Loucy (cell line): ENCODE measurements around the gene TIAM2.

ENCODE experiments used
- H2AFZ ChIP-seq: fragments of 200-600 bp; sonication (generic); 2 replicates; pipeline ENCODE4 v1.6.0; 2016; ENCODE audit warnings: antibody characterized with exemption, mild to moderate bottlenecking, low read length, moderate library complexity
- H3F3A ChIP-seq: fragments of 200-600 bp; 2 replicates; pipeline ENCODE4 v1.6.0; 2016; ENCODE audit warnings: antibody characterized with exemption, low read depth, mild to moderate bottlenecking
- H3K27me3 ChIP-seq: fragments of 200-600 bp; sonication (generic); 2 replicates; pipeline ENCODE4 v1.6.1; 2014; ENCODE audit warnings: low read length, mild to moderate bottlenecking; ENCODE audit not compliant: insufficient read depth, poor library complexity, severe bottlenecking
- H3K36me3 ChIP-seq: fragments of 200-600 bp; sonication (generic); 2 replicates; pipeline ENCODE4 v1.6.1; 2016; ENCODE audit warnings: low read length; ENCODE audit not compliant: insufficient read depth
- H3K4me1 ChIP-seq: fragments of 200-600 bp; sonication (generic); 2 replicates; pipeline ENCODE4 v1.5.1; 2014; ENCODE audit warnings: low read length, mild to moderate bottlenecking; ENCODE audit not compliant: insufficient read depth, poor library complexity, severe bottlenecking
- H3K4me2 ChIP-seq: fragments of 200-600 bp; sonication (generic); 2 replicates; pipeline ENCODE4 v1.6.0; 2014; ENCODE audit warnings: antibody characterized with exemption, low read length, low read depth, mild to moderate bottlenecking; ENCODE audit not compliant: poor library complexity, severe bottlenecking
- H3K4me3 ChIP-seq: fragments of 200-600 bp; sonication (generic); 2 replicates; pipeline ENCODE4 v1.5.1; 2014; ENCODE audit warnings: low read length, mild to moderate bottlenecking, mixed read lengths; ENCODE audit not compliant: poor library complexity, severe bottlenecking
- H3K79me2 ChIP-seq: fragments of 200-600 bp; sonication (generic); 2 replicates; pipeline ENCODE4 v1.6.1; 2014; ENCODE audit warnings: low read length; ENCODE audit not compliant: insufficient read depth
- H3K9ac ChIP-seq: fragments of 200-600 bp; sonication (generic); 2 replicates; pipeline ENCODE4 v1.6.0; 2014; ENCODE audit warnings: mild to moderate bottlenecking, low read depth, low read length, moderate library complexity; ENCODE audit not compliant: poor library complexity, severe bottlenecking
- H3K9me2 ChIP-seq: fragments of 200-600 bp; sonication (generic); replicated peaks from 2 replicates; pipeline ENCODE4 v1.6.1; 2016; ENCODE audit warnings: low read depth, low read length, mixed read lengths
- H3K9me3 ChIP-seq: fragments of 200-600 bp; sonication (generic); 2 replicates; pipeline ENCODE4 v1.6.1; 2014; ENCODE audit warnings: mild to moderate bottlenecking, antibody characterized with exemption, low read length, low read depth; ENCODE audit not compliant: insufficient read depth
- H4K20me1 ChIP-seq: fragments of 200-600 bp; sonication (generic); 2 replicates; pipeline ENCODE4 v1.6.0; 2014; ENCODE audit warnings: antibody characterized with exemption, low read length, mild to moderate bottlenecking; ENCODE audit not compliant: insufficient read depth, poor library complexity, severe bottlenecking
- EZH2phosphoT487 ChIP-seq: fragments of 200-600 bp; IDR thresholded peaks from 2 replicates; pipeline ENCODE4 v1.6.1; 2018; ENCODE audit warnings: antibody characterized with exemption, mild to moderate bottlenecking, moderate library complexity, borderline replicate concordance
- TF ChIP-seq, protein P1 (sequence below): fragments of 200-600 bp; sonication (generic); conservative IDR thresholded peaks from 2 replicates; pipeline ENCODE4 v1.5.1; 2014; ENCODE audit warnings: mild to moderate bottlenecking, antibody characterized with exemption, low read length

TIAM2 gene

DNA sequence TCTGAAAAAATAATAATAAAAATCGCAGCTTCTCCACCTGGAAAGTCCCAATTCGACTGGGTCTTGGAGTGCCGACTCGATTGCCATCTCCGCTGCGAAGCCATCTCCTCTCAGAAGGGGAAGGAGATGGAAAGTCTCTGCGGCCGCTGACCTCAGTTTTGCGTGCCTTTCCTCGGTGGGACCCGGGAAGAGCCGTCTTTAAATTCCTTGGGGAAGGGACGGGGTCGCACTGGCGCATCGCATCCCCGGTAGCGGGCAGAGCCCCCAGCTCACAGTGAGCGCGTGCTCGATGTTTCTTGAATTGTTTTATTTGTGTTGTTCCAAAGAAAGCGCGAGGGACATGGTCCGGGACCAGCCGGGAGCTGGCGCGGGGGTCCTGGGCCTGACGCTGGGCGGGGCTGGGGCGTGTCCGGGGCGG lies 270 bp upstream of the TIAM2 start:
- H3K27me3 ChIP-seq: no peaks in the 10 kb centered on the region
- H2AFZ ChIP-seq: no peak overlapping the region
- H4K20me1 ChIP-seq: no peaks in the 10 kb centered on the region
- TF ChIP-seq EZH2phosphoT487: no peak
- TF ChIP-seq, protein P1, sequence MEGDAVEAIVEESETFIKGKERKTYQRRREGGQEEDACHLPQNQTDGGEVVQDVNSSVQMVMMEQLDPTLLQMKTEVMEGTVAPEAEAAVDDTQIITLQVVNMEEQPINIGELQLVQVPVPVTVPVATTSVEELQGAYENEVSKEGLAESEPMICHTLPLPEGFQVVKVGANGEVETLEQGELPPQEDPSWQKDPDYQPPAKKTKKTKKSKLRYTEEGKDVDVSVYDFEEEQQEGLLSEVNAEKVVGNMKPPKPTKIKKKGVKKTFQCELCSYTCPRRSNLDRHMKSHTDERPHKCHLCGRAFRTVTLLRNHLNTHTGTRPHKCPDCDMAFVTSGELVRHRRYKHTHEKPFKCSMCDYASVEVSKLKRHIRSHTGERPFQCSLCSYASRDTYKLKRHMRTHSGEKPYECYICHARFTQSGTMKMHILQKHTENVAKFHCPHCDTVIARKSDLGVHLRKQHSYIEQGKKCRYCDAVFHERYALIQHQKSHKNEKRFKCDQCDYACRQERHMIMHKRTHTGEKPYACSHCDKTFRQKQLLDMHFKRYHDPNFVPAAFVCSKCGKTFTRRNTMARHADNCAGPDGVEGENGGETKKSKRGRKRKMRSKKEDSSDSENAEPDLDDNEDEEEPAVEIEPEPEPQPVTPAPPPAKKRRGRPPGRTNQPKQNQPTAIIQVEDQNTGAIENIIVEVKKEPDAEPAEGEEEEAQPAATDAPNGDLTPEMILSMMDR: no peak
- H3K4me3 ChIP-seq: no peak overlapping the region
- H3K4me1 ChIP-seq: no peaks in the 10 kb centered on the region
- H3K9me3 ChIP-seq: no peaks in the 10 kb centered on the region
- H3K36me3 ChIP-seq: no peaks in the 10 kb centered on the region
- no peak overlapping the region for H3K4me2 ChIP-seq
- H3K9me2 ChIP-seq: no peaks in the 10 kb centered on the region
- H3F3A ChIP-seq: no peaks in the 10 kb centered on the region
- no peak overlapping the region for H3K9ac ChIP-seq
- H3K79me2 ChIP-seq: no peaks in the 10 kb centered on the region

- H2AFZ ChIP-seq: no peak overlapping the region
- H3K79me2 ChIP-seq: no peaks in the 10 kb centered on the region
- no peaks in the 10 kb centered on the region for H4K20me1 ChIP-seq
- no peaks in the 10 kb centered on the region for H3K36me3 ChIP-seq
- H3K9me3 ChIP-seq: no peaks in the 10 kb centered on the region
- H3K4me3 ChIP-seq: no peak overlapping the region
- H3K9me2 ChIP-seq: no peaks in the 10 kb centered on the region
- H3K4me2 ChIP-seq: no peak overlapping the region
- no peaks in the 10 kb centered on the region for H3K4me1 ChIP-seq
- TF ChIP-seq EZH2phosphoT487: no peak
- TF ChIP-seq, protein P1: no peak
- H3F3A ChIP-seq: no peaks in the 10 kb centered on the region
- no peak overlapping the region for H3K9ac ChIP-seq
- no peaks in the 10 kb centered on the region for H3K27me3 ChIP-seq
Measured at GRCh38 chr6:154996016-154996590, 988 bp downstream of the TIAM2 start.

- Histone ChIP-seq H3K36me3 (no peaks in the 10 kb centered on the region), H2AFZ (no peak overlapping the region), H3F3A (no peaks in the 10 kb centered on the region), H3K4me1 (no peaks in the 10 kb centered on the region), H3K9me2 (no peaks in the 10 kb centered on the region), H3K4me3 (no peak overlapping the region), H3K4me2 (no peak overlapping the region), H4K20me1 (no peaks in the 10 kb centered on the region), H3K9me3 (no peaks in the 10 kb centered on the region), H3K9ac (no peak overlapping the region), H3K79me2 (no peaks in the 10 kb centered on the region), H3K27me3 (no peaks in the 10 kb centered on the region)
- no peak for TF ChIP-seq EZH2phosphoT487
- TF ChIP-seq, protein P1: no peak
Measured at GRCh38 chr6:154996841-154997311, 1.8 kb downstream of the TIAM2 start.
